Suprapubic skin (tissue), 2 donors: ENCODE results near the gene CCL27.

Experiments used
- EP300 ChIP-seq: sonication (generic); formaldehyde crosslinking; IDR thresholded peaks from one replicate; pipeline ENCODE4 v1.6.1; 2017; ENCODE audit warnings: antibody characterized with exemption
- POLR2A ChIP-seq, 2 donors: fragments of 450-650 bp; IDR thresholded peaks; one replicate each; pipeline ENCODE4 v1.6.1; 2017; ENCODE audit warnings: antibody characterized with exemption in 2 of 2, mild to moderate bottlenecking in 2 of 2, moderate library complexity in 2 of 2

DNA sequence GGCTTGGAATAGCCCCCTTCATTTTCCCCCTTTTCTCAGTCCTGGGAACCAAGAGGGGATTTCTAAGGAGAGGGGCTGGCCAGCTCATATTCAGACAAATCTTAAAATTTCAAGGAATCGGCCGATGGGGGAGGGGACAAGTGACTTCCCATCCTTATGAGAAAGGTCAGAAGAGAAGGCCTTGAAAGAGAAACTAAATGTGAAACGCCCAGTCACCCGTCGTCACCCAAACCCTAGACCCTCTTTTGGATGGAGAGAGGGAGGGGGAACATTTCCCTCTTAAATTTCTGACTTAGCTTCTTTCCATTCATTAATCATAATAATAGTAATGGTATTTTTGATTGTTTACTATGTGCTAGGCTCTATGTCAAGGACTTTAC, 29.5 kb upstream of the CCL27 start:
- no peak for TF ChIP-seq EP300
- no peak for TF ChIP-seq POLR2A (IDR thresholded peaks at IDR 0.05)
